Measurements from ENCODE around the gene RAC3. TPM values are rescaled to one million over a fixed set of nuclear protein-coding genes. Genes with fewer than 3 reads are reported as not detected.

RAC3 gene
- total and polyA plus RNA-seq, 9 of the 15 experiments (the other 6 are each of a cell fraction or from before 2014, with no cell fraction given): 0.23 to 292 (median 118) TPM

- TF ChIP-seq ZNF639 (CRISPR knock-in tag; conservative IDR thresholded peaks at IDR 0.05 in 1 of 2, IDR thresholded peaks at IDR 0.05 in 1 of 2) (no peak), MLLT1 (IDR thresholded peaks at IDR 0.05) (no peak), PKNOX1 (IDR thresholded peaks at IDR 0.05) (no peak), BRF2 (IDR thresholded peaks at IDR 0.05; ENCODE audit: borderline replicate concordance, insufficient read depth, insufficient read length) (no peak), ZNF133 (CRISPR knock-in tag; IDR thresholded peaks at IDR 0.05) (no peak), ZBTB9 (CRISPR knock-in tag; IDR thresholded peaks at IDR 0.05) (no peak), CTCFL (IDR thresholded peaks at IDR 0.05; ENCODE audit: borderline replicate concordance, insufficient read depth, low read depth, low read length, poor library complexity, severe bottlenecking) (no peak)
Measured at GRCh38 chr17:82030470-82031302, 792 bp upstream of the RAC3 start (continued).

Data from K562 (cell line).